Endothelial cell of umbilical vein (primary cell): Measurements from ENCODE around the gene B4GALT6.
A peak's percentile ranks its signal among the peaks of the same experiment; 100 is the strongest.

Experiments used
- CTCF ChIP-seq, 2 donors: IDR thresholded peaks; 1 replicate in 1 of 2; 2 replicates in 1 of 2; pipeline ENCODE4 v1.5.1; 2011; ENCODE audit warnings: low read length in 2 of 2, mild to moderate bottlenecking in 2 of 2, moderate library complexity in 2 of 2, control low read depth in 1 of 2, inconsistent platforms in 1 of 2, low read depth in 1 of 2; ENCODE audit not compliant: insufficient read depth in 1 of 2; ENCODE audit errors: extremely low read depth in 1 of 2
- FOS ChIP-seq: IDR thresholded peaks from 2 replicates; pipeline ENCODE4 v1.6.1; 2011; ENCODE audit warnings: mild to moderate bottlenecking, low read length, moderate library complexity, borderline replicate concordance; ENCODE audit not compliant: insufficient read depth
- GATA2 ChIP-seq: IDR thresholded peaks from 2 replicates; pipeline ENCODE4 v1.7.0; 2011; ENCODE audit warnings: low read depth, mild to moderate bottlenecking, moderate library complexity, mixed read lengths, low read length; ENCODE audit not compliant: insufficient read length, insufficient read depth
- MYC ChIP-seq: IDR thresholded peaks from one replicate; pipeline ENCODE4 v1.6.1; 2011; ENCODE audit warnings: mild to moderate bottlenecking, low read depth, low read length
- POLR2A ChIP-seq: IDR thresholded peaks from 2 replicates; pipeline ENCODE4 v1.6.1; 2012; ENCODE audit warnings: low read depth, mild to moderate bottlenecking, control low read depth, low read length

GRCh38 chr18:31685097-31686082 is 1.0 kb upstream of the B4GALT6 start:
- TF ChIP-seq CTCF (IDR thresholded peaks at IDR 0.05; ENCODE audit: extremely low read depth in 1 of 2, insufficient read depth in 1 of 2, low read depth in 1 of 2, low read length in 2 of 2) (peak; percentile 35 to 50), MYC (no peak), GATA2 (no peak), POLR2A (peak; percentile 48), FOS (no peak)
